HG02870 (cell line): ENCODE measurements around the gene FAM240A.

Source experiments
- ATAC-seq: cut with Tn5 transposase; IDR thresholded peaks from one replicate; pipeline ENCODE4 v1.9.1; 2021; ENCODE audit warnings: mild to moderate bottlenecking, moderate library complexity; ENCODE audit not compliant: unreplicated experiment

Gene FAM240A

DNA sequence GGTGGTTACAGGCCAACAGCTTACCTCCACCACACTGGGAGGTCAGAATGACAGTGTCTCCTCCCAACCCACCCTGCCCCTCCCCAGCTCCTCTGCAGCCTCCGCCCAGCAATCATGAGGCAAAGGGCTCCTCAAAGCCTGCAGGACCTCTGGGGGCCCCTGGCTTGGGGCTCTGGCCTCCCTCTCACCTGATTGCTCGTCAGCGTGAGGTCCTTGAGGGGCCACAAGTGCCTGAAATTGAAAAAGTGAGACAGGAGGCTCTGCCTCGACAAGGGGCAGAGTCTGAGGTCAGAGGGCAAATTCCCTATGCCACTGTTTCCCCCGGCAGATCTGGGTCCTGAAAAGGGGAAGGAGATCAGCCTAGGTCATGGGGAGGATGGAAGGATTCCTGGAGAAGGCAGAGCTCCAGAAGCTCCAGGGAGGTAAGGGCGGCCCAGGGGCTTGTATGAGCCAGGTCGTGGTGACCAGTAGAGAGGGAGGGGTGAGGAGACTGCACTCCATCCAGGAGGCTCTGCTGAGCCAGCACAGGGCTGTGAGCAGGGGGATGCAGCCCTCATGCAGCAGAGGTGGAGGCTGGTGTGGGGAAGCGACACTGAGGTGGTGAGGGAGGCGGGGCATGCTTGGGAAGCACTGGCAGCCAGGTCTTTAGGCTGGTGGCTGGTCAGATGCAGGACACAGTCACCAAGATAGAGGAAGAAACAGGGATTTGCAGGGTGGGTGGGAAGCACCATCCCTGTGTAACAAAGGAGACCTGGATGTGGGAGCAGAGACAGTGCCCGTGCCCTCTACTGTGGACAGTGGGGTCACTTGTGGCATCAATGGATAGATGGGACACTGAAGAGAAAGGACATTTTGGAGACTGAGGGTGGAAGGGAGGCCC lies 61.1 kb downstream of the FAM240A start:
- ATAC-seq: no peak

GRCh38 chr3:46674031-46674845 lies 61.9 kb downstream of the FAM240A start:
- no peak for ATAC-seq

- ATAC-seq: no peak
These were observed 63.1 kb downstream of the FAM240A start for GRCh38 chr3:46675426-46675825.
